HAP-1 (cell line): ENCODE results near the gene CALCOCO1.

Experiments used
- DNase-seq, 2 experiments: peaks; one replicate each; pipeline ENCODE4 v3.0.0-alpha.2; 2016 to 2020; ENCODE audit warnings: low spot score in 2 of 2
- H3K27me3 ChIP-seq: fragments of 250-450 bp; sonication (Bioruptor Pico); 2 replicates; pipeline ENCODE4 v1.5.1; 2020; ENCODE audit warnings: low read depth, mild to moderate bottlenecking, moderate library complexity
- H3K36me3 ChIP-seq: fragments of 250-450 bp; sonication (Bioruptor Pico); replicated peaks from 2 replicates; pipeline ENCODE4 v1.5.1; 2020; ENCODE audit warnings: mild to moderate bottlenecking
- H3K4me1 ChIP-seq: fragments of 250-450 bp; sonication (Bioruptor Pico); 2 replicates; pipeline ENCODE4 v1.5.1; 2020; ENCODE audit warnings: mild to moderate bottlenecking
- H3K4me3 ChIP-seq: fragments of 250-450 bp; sonication (Bioruptor Pico); 2 replicates; pipeline ENCODE4 v1.5.1; 2020; ENCODE audit warnings: mild to moderate bottlenecking, moderate library complexity
- H3K9me3 ChIP-seq: fragments of 250-450 bp; sonication (Bioruptor Pico); 2 replicates; pipeline ENCODE4 v1.5.1; 2020; ENCODE audit warnings: mild to moderate bottlenecking, moderate library complexity
- in situ Hi-C: fragments of 300-500 bp; cut with MboI; formaldehyde crosslinking; loops from 3 replicates; pipeline ENCODE4 v1.14.3; 2020; ENCODE audit warnings: low sequenced_read_pairs, inconsistent platforms, mixed read lengths

CALCOCO1 gene

GRCh38 chr12:53757101-53757770, 30.0 kb upstream of the CALCOCO1 start:
- DNase-seq, result peak; percentile 54 to 91
- no peaks in the 10 kb centered on the region for H3K36me3 ChIP-seq
- in situ Hi-C loops, result no loop called here
- no peaks in the 10 kb centered on the region for H3K9me3 ChIP-seq
- H3K4me1 ChIP-seq, result no peaks in the 10 kb centered on the region
- H3K4me3 ChIP-seq, result no peak overlapping the region
- peaks cover 54% of the 10 kb centered on the region for H3K27me3 ChIP-seq

- DNase-seq, result no peak
- H3K4me3 ChIP-seq, result no peak overlapping the region
- no peaks in the 10 kb centered on the region for H3K9me3 ChIP-seq
- no peaks in the 10 kb centered on the region for H3K36me3 ChIP-seq
- peaks cover 60% of the 10 kb centered on the region for H3K27me3 ChIP-seq
- in situ Hi-C loops, result no loop called here
- H3K4me1 ChIP-seq, result peaks cover 5% of the 10 kb centered on the region
Measured at GRCh38 chr12:53756300-53757100, 29.2 kb upstream of the CALCOCO1 start.

- Histone ChIP-seq H3K4me3 (no peak overlapping the region), H3K9me3 (no peaks in the 10 kb centered on the region), H3K4me1 (peaks cover 6% of the 10 kb centered on the region), H3K36me3 (no peaks in the 10 kb centered on the region), H3K27me3 (peaks cover 62% of the 10 kb centered on the region)
- DNase-seq, result no peak
- in situ Hi-C loops, result no loop called here
Measured at GRCh38 chr12:53755893-53756292, 28.6 kb upstream of the CALCOCO1 start.

GRCh38 chr12:53755451-53755891, 28.2 kb upstream of the CALCOCO1 start:
- Histone ChIP-seq H3K4me1 (peaks cover 6% of the 10 kb centered on the region), H3K9me3 (no peaks in the 10 kb centered on the region), H3K27me3 (peaks cover 64% of the 10 kb centered on the region), H3K36me3 (no peaks in the 10 kb centered on the region), H3K4me3 (no peak overlapping the region)
- no peak for DNase-seq
- in situ Hi-C loops, result no loop called here

- Histone ChIP-seq H3K9me3 (no peaks in the 10 kb centered on the region), H3K27me3 (peaks cover 70% of the 10 kb centered on the region), H3K36me3 (no peaks in the 10 kb centered on the region), H3K4me3 (no peak overlapping the region), H3K4me1 (peaks cover 6% of the 10 kb centered on the region)
- DNase-seq, result no peak
- in situ Hi-C loops, result no loop called here
Measured at GRCh38 chr12:53754633-53755264, 27.5 kb upstream of the CALCOCO1 start.

- no peaks in the 10 kb centered on the region for H3K9me3 ChIP-seq
- H3K36me3 ChIP-seq, result no peaks in the 10 kb centered on the region
- H3K4me1 ChIP-seq, result peaks cover 6% of the 10 kb centered on the region
- H3K27me3 ChIP-seq, result peaks cover 67% of the 10 kb centered on the region
- no peak overlapping the region for H3K4me3 ChIP-seq
- no peak for DNase-seq
- in situ Hi-C loops, result no loop called here
Measured at GRCh38 chr12:53754188-53754585, 26.9 kb upstream of the CALCOCO1 start.

- Histone ChIP-seq H3K4me3 (no peak overlapping the region), H3K4me1 (peaks cover 6% of the 10 kb centered on the region), H3K36me3 (no peaks in the 10 kb centered on the region), H3K9me3 (no peaks in the 10 kb centered on the region), H3K27me3 (peaks cover 56% of the 10 kb centered on the region)
- in situ Hi-C loops, result no loop called here
- no peak for DNase-seq
Measured at GRCh38 chr12:53752621-53753020, 25.4 kb upstream of the CALCOCO1 start.

GRCh38 chr12:53752192-53752601, 24.9 kb upstream of the CALCOCO1 start:
- in situ Hi-C loops, result no loop called here
- H3K9me3 ChIP-seq, result no peaks in the 10 kb centered on the region
- H3K27me3 ChIP-seq, result peaks cover 57% of the 10 kb centered on the region
- H3K36me3 ChIP-seq, result no peaks in the 10 kb centered on the region
- H3K4me3 ChIP-seq, result no peak overlapping the region
- no peak for DNase-seq
- peaks cover 6% of the 10 kb centered on the region for H3K4me1 ChIP-seq

GRCh38 chr12:53751336-53752191, 24.3 kb upstream of the CALCOCO1 start, which contains the start of gene CISTR:
TSS of gene CISTR (minus strand) at chr12:53751979.
- Histone ChIP-seq H3K27me3 (peaks cover 57% of the 10 kb centered on the region), H3K4me1 (peaks cover 6% of the 10 kb centered on the region), H3K9me3 (no peaks in the 10 kb centered on the region), H3K36me3 (no peaks in the 10 kb centered on the region), H3K4me3 (peak within 1 kb of the TSS; percentile 7)
- in situ Hi-C loops, result no loop called here
- peak in 1 of 2 experiments; percentile 46 for DNase-seq

GRCh38 chr12:53750812-53751335, 23.6 kb upstream of the CALCOCO1 start:
- Histone ChIP-seq H3K4me1 (peaks cover 6% of the 10 kb centered on the region), H3K36me3 (no peaks in the 10 kb centered on the region), H3K4me3 (no peak overlapping the region; the same call in 1 of the 2 replicates), H3K9me3 (no peaks in the 10 kb centered on the region), H3K27me3 (peaks cover 55% of the 10 kb centered on the region)
- in situ Hi-C loops, result no loop called here
- peak in 1 of 2 experiments; percentile 41 for DNase-seq

GRCh38 chr12:53749986-53750811, 22.9 kb upstream of the CALCOCO1 start:
- no peak for DNase-seq
- Histone ChIP-seq H3K27me3 (peaks cover 48% of the 10 kb centered on the region), H3K4me3 (no peak overlapping the region), H3K36me3 (no peaks in the 10 kb centered on the region), H3K4me1 (peaks cover 6% of the 10 kb centered on the region), H3K9me3 (no peaks in the 10 kb centered on the region)
- in situ Hi-C loops, result no loop called here

GRCh38 chr12:53748072-53748840, 21.0 kb upstream of the CALCOCO1 start:
- in situ Hi-C loops, result no loop called here

More at GRCh38 chr12:53748072-53748840, 21.0 kb upstream of the CALCOCO1 start:
- Histone ChIP-seq H3K27me3 (peaks cover 45% of the 10 kb centered on the region), H3K9me3 (no peaks in the 10 kb centered on the region), H3K4me3 (no peak overlapping the region), H3K36me3 (no peaks in the 10 kb centered on the region), H3K4me1 (peaks cover 6% of the 10 kb centered on the region)
- no peak for DNase-seq
